Measurements from ENCODE around the gene CCDC43. TPM values are rescaled to one million over a fixed set of nuclear protein-coding genes. Genes with fewer than 3 reads are reported as not detected.
"Not testable (repeated sequence)": the region's sequence is repeated elsewhere in the genome, so short reads cannot be mapped to it uniquely, and the experiment has no call there.

The CCDC43 gene
- polyA plus RNA-seq (2013, experiment 1 of 2; ENCODE audit: insufficient read length) = 22.0 TPM
- 22.0 TPM for polyA plus RNA-seq (2013, experiment 2 of 2; ENCODE audit: insufficient read length)

GRCh38 chr17:44689477-44690217 lies at the start of gene CCDC43:
Gene CCDC43 (minus strand): TSS chr17:44689776. CDS start chr17:44689753, 23 bp downstream.
- DNase-seq = peak; percentile 91

GRCh38 chr17:44738214-44738906 lies 48.8 kb upstream of the CCDC43 start:
- DNase-seq = no peak

GRCh38 chr17:44736551-44737240 lies 47.1 kb upstream of the CCDC43 start:
- no peak for DNase-seq

GRCh38 chr17:44734272-44734671 lies 44.7 kb upstream of the CCDC43 start:
- no peak for DNase-seq

GRCh38 chr17:44733753-44734152 lies 44.2 kb upstream of the CCDC43 start:
- peak; percentile 14 for DNase-seq

- not testable (repeated sequence) for DNase-seq
Observed at GRCh38 chr17:44726121-44726520, 36.5 kb upstream of the CCDC43 start.

- DNase-seq = no peak
Observed at GRCh38 chr17:44722254-44722653, 32.7 kb upstream of the CCDC43 start.

- DNase-seq = no peak
Observed at GRCh38 chr17:44719444-44719843, 29.9 kb upstream of the CCDC43 start.

GRCh38 chr17:44708401-44709263 lies 19.1 kb upstream of the CCDC43 start, which contains the start of gene DBF4B:
Gene DBF4B (plus strand): TSS chr17:44708665. CDS start chr17:44708821, 156 bp downstream.
- DNase-seq = peak; percentile 95

- DNase-seq = no peak
Observed at GRCh38 chr17:44707755-44708400, 18.3 kb upstream of the CCDC43 start.

- not testable (repeated sequence) for DNase-seq
Observed at GRCh38 chr17:44700288-44700687, 10.7 kb upstream of the CCDC43 start.

- no peak for DNase-seq
Observed at GRCh38 chr17:44693609-44694008, 4.0 kb upstream of the CCDC43 start.

GRCh38 chr17:44690746-44691306 lies 1.2 kb upstream of the CCDC43 start:
- DNase-seq = not testable (repeated sequence)

GRCh38 chr17:44688675-44689476 lies 700 bp downstream of the CCDC43 start:
- no peak for DNase-seq

- DNase-seq = no peak
Observed at GRCh38 chr17:44688200-44688599, 1.4 kb downstream of the CCDC43 start.

- DNase-seq = no peak
Observed at GRCh38 chr17:44687756-44688155, 1.8 kb downstream of the CCDC43 start.

GRCh38 chr17:44683303-44683702 lies 6.3 kb downstream of the CCDC43 start:
- not testable (repeated sequence) for DNase-seq

GRCh38 chr17:44677136-44677535 lies 12.4 kb downstream of the CCDC43 start:
- peak; percentile 67 for DNase-seq

GRCh38 chr17:44673893-44674292 lies 15.7 kb downstream of the CCDC43 start:
- DNase-seq = no peak

- DNase-seq = peak; percentile 54
Observed at GRCh38 chr17:44672479-44673093, 17.0 kb downstream of the CCDC43 start.

Data from fibroblast of skin of back (primary cell).